Measurements from ENCODE around the gene SERINC2. TPM values are rescaled to one million over a fixed set of nuclear protein-coding genes. Genes with fewer than 3 reads are reported as not detected.
"Not testable (repeated sequence)": the region's sequence is repeated elsewhere in the genome, so short reads cannot be mapped to it uniquely, and the experiment has no call there.

Gene SERINC2
- total RNA-seq, 6 experiments from 2014 or later, result 184 to 276 (median 207) TPM

GRCh38 chr1:31473508-31473907 is 60.5 kb downstream of the SERINC2 start:
- H3K27me3 Mint-ChIP-seq (ENCODE audit: insufficient read depth), result peaks cover 52% of the 10 kb centered on the region
- H3K9me3 Mint-ChIP-seq; H3K4me3 Mint-ChIP-seq; DNase-seq; H3K27ac Mint-ChIP-seq; H3K36me3 Mint-ChIP-seq (ENCODE audit: low read depth): not testable (repeated sequence)
- peaks cover 18% of the 10 kb centered on the region for H3K4me1 Mint-ChIP-seq (ENCODE audit: low read depth)

GRCh38 chr1:31474567-31474966 is 61.6 kb downstream of the SERINC2 start:
- not testable (repeated sequence) for H3K4me3 Mint-ChIP-seq; H3K9me3 Mint-ChIP-seq; H3K36me3 Mint-ChIP-seq (ENCODE audit: low read depth); H3K27ac Mint-ChIP-seq; DNase-seq
- Mint-ChIP-seq H3K4me1 (ENCODE audit: low read depth) (peaks cover 18% of the 10 kb centered on the region), H3K27me3 (ENCODE audit: insufficient read depth) (peaks cover 47% of the 10 kb centered on the region)

- DNase-seq, result peak; percentile 28
- TF ChIP-seq CTCF (IDR thresholded peaks at IDR 0.05), result no peak
- peaks cover 31% of the 10 kb centered on the region for H3K4me1 Mint-ChIP-seq (ENCODE audit: low read depth)
- H3K27me3 Mint-ChIP-seq (ENCODE audit: insufficient read depth), result peaks cover 34% of the 10 kb centered on the region
- H3K4me3 Mint-ChIP-seq, result no peak overlapping the region
- H3K9me3 Mint-ChIP-seq, result peaks cover 14% of the 10 kb centered on the region; the same call in 1 of the 2 replicates
- H3K36me3 Mint-ChIP-seq (ENCODE audit: low read depth), result peaks cover 4% of the 10 kb centered on the region; the same call in 1 of the 2 replicates
- no peak overlapping the region for H3K27ac Mint-ChIP-seq
Observed at GRCh38 chr1:31476891-31477846, 64.2 kb downstream of the SERINC2 start.

- TF ChIP-seq CTCF (IDR thresholded peaks at IDR 0.05), result no peak
- no peak overlapping the region for H3K27ac Mint-ChIP-seq
- H3K4me1 Mint-ChIP-seq (ENCODE audit: low read depth), result peaks cover 39% of the 10 kb centered on the region
- DNase-seq, result no peak
- H3K9me3 Mint-ChIP-seq, result peaks cover 14% of the 10 kb centered on the region; the same call in 1 of the 2 replicates
- H3K4me3 Mint-ChIP-seq, result no peak overlapping the region
- peaks cover 4% of the 10 kb centered on the region; the same call in 1 of the 2 replicates for H3K36me3 Mint-ChIP-seq (ENCODE audit: low read depth)
- H3K27me3 Mint-ChIP-seq (ENCODE audit: insufficient read depth), result peaks cover 24% of the 10 kb centered on the region
Observed at GRCh38 chr1:31478167-31478566, 65.2 kb downstream of the SERINC2 start.

- DNase-seq, result peak; percentile 5
- Mint-ChIP-seq H3K4me1 (ENCODE audit: low read depth) (peaks cover 45% of the 10 kb centered on the region), H3K36me3 (ENCODE audit: low read depth) (peaks cover 4% of the 10 kb centered on the region; the same call in 1 of the 2 replicates), H3K4me3 (no peak overlapping the region), H3K27me3 (ENCODE audit: insufficient read depth) (peaks cover 14% of the 10 kb centered on the region), H3K9me3 (peaks cover 14% of the 10 kb centered on the region; the same call in 1 of the 2 replicates), H3K27ac (no peak overlapping the region)
- TF ChIP-seq CTCF (IDR thresholded peaks at IDR 0.05), result no peak
Observed at GRCh38 chr1:31479811-31480210, 66.8 kb downstream of the SERINC2 start.

GRCh38 chr1:31480426-31480825 is 67.4 kb downstream of the SERINC2 start:
- H3K27me3 Mint-ChIP-seq (ENCODE audit: insufficient read depth), result peaks cover 13% of the 10 kb centered on the region
- H3K36me3 Mint-ChIP-seq (ENCODE audit: low read depth); H3K27ac Mint-ChIP-seq; DNase-seq; H3K4me3 Mint-ChIP-seq: not testable (repeated sequence)
- peaks cover 45% of the 10 kb centered on the region for H3K4me1 Mint-ChIP-seq (ENCODE audit: low read depth)
- peaks cover 14% of the 10 kb centered on the region; the same call in 1 of the 2 replicates for H3K9me3 Mint-ChIP-seq

- Mint-ChIP-seq H3K27me3 (ENCODE audit: insufficient read depth) (peaks cover 25% of the 10 kb centered on the region), H3K4me3 (peak overlapping the region; percentile 35), H3K36me3 (ENCODE audit: low read depth) (peaks cover 4% of the 10 kb centered on the region; the same call in 1 of the 2 replicates), H3K27ac (peak overlapping the region; percentile 25; the same call in 1 of the 2 replicates), H3K9me3 (peaks cover 14% of the 10 kb centered on the region; the same call in 1 of the 2 replicates), H3K4me1 (ENCODE audit: low read depth) (peaks cover 37% of the 10 kb centered on the region)
- no peak for DNase-seq
- no peak for TF ChIP-seq CTCF (IDR thresholded peaks at IDR 0.05)
Observed at GRCh38 chr1:31482482-31483011, 69.5 kb downstream of the SERINC2 start.
